ENCODE results near the gene ADCK2.
"Not testable (repeated sequence)": the region's sequence is repeated elsewhere in the genome, so short reads cannot be mapped to it uniquely, and the experiment has no call there.

ADCK2 gene

GRCh38 chr7:140649556-140650205 is 23.1 kb upstream of the ADCK2 start:
- DNase-seq = no peak

- no peak for DNase-seq
These were observed 22.4 kb upstream of the ADCK2 start for GRCh38 chr7:140650367-140650766.

GRCh38 chr7:140653319-140654108 is 19.2 kb upstream of the ADCK2 start:
- DNase-seq = peak in 1 of 2 donors; percentile 33

GRCh38 chr7:140654109-140654387 is 18.7 kb upstream of the ADCK2 start:
- no peak for DNase-seq

GRCh38 chr7:140654661-140655060 is 18.1 kb upstream of the ADCK2 start:
- no peak for DNase-seq

GRCh38 chr7:140655511-140656408 is 17.0 kb upstream of the ADCK2 start:
- DNase-seq = no peak

- peak in 1 of 2 donors; percentile 30 for DNase-seq
These were observed 15.9 kb upstream of the ADCK2 start for GRCh38 chr7:140656548-140657515.

- DNase-seq = no peak
These were observed 14.9 kb upstream of the ADCK2 start for GRCh38 chr7:140657891-140658290.

- no peak for DNase-seq
These were observed 12.9 kb upstream of the ADCK2 start for GRCh38 chr7:140659856-140660255.

- no peak for DNase-seq
These were observed 11.6 kb upstream of the ADCK2 start for GRCh38 chr7:140661124-140661523.

GRCh38 chr7:140662938-140663337 is 9.8 kb upstream of the ADCK2 start:
- DNase-seq = not testable (repeated sequence)

GRCh38 chr7:140667476-140667875 is 5.3 kb upstream of the ADCK2 start:
- no peak for DNase-seq

GRCh38 chr7:140668641-140669040 is 4.1 kb upstream of the ADCK2 start:
- DNase-seq = no peak

GRCh38 chr7:140669352-140669751 is 3.4 kb upstream of the ADCK2 start:
- no peak for DNase-seq

GRCh38 chr7:140669862-140670261 is 2.9 kb upstream of the ADCK2 start:
- DNase-seq = not testable (repeated sequence)

- DNase-seq = no peak
These were observed 2.3 kb upstream of the ADCK2 start for GRCh38 chr7:140670343-140670935.

- DNase-seq = no peak
These were observed 779 bp upstream of the ADCK2 start for GRCh38 chr7:140671966-140672365.

GRCh38 chr7:140673063-140673773 is 473 bp downstream of the ADCK2 start:
- DNase-seq = peak; percentile 32 to 46

GRCh38 chr7:140673774-140674155 is 1.0 kb downstream of the ADCK2 start:
- DNase-seq = no peak

GRCh38 chr7:140674356-140674800 is 1.6 kb downstream of the ADCK2 start:
- DNase-seq = no peak

Measured in stimulated activated CD4-positive, alpha-beta T cell treated with anti-CD3 and anti-CD28 coated beads, Interleukin-2, amount 100 ng/mL, for 48 hours (primary cell).